Liver (tissue), 9 donors: ENCODE results near the gene CAPN2. TPM values are rescaled to one million over a fixed set of nuclear protein-coding genes. Genes with fewer than 3 reads are reported as not detected.

Source experiments
- DNase-seq: peaks from one replicate; pipeline ENCODE4 v3.0.0-alpha.2; 2017; ENCODE audit warnings: low spot score
- H3K27ac ChIP-seq, 2 donors: one replicate each; pipeline ENCODE4 v1.7.0; 2013; ENCODE audit warnings: inconsistent platforms in 2 of 2, low read length in 2 of 2, control low read depth in 1 of 2, low read depth in 1 of 2, mild to moderate bottlenecking in 1 of 2
- H3K27me3 ChIP-seq, 4 donors: one replicate each; pipeline versions ENCODE4 v1.6.1 to v1.7.0; 2013; ENCODE audit warnings: low read length in 3 of 4, inconsistent platforms in 1 of 4, mild to moderate bottlenecking in 1 of 4, moderate library complexity in 1 of 4; ENCODE audit not compliant: control insufficient read depth in 4 of 4, insufficient read depth in 4 of 4
- H3K36me3 ChIP-seq, 4 donors: one replicate each; pipeline versions ENCODE4 v1.6.1 to v1.7.0; 2013; ENCODE audit warnings: low read length in 3 of 4, mild to moderate bottlenecking in 3 of 4, low read depth in 1 of 4, moderate library complexity in 1 of 4; ENCODE audit not compliant: control insufficient read depth in 4 of 4, insufficient read depth in 3 of 4
- H3K4me1 ChIP-seq, 4 donors: one replicate each; pipeline versions ENCODE4 v1.6.1 to v1.7.0; 2013; ENCODE audit warnings: low read length in 3 of 4, mild to moderate bottlenecking in 3 of 4, moderate library complexity in 1 of 4; ENCODE audit not compliant: control insufficient read depth in 4 of 4, insufficient read depth in 4 of 4
- H3K4me3 ChIP-seq, 3 donors: one replicate each; pipeline versions ENCODE4 v1.6.1 to v1.7.0; 2013; ENCODE audit warnings: low read length in 3 of 3, control low read depth in 1 of 3, low read depth in 1 of 3, mild to moderate bottlenecking in 1 of 3
- H3K9ac ChIP-seq, 2 donors: one replicate each; pipeline ENCODE4 v1.7.0; 2013; ENCODE audit warnings: low read length in 2 of 2, mild to moderate bottlenecking in 2 of 2, moderate library complexity in 2 of 2, control low read depth in 1 of 2, low read depth in 1 of 2
- H3K9me3 ChIP-seq, 4 donors: one replicate each; pipeline versions ENCODE4 v1.6.1 to v1.7.0; 2013; ENCODE audit warnings: low read length in 3 of 4; ENCODE audit not compliant: control insufficient read depth in 4 of 4
- CTCF ChIP-seq: fragments of 150-350 bp; IDR thresholded peaks from 2 replicates; pipeline ENCODE4 v1.5.1; 2017; ENCODE audit warnings: improper control_type of control experiment, low read depth, low read length; ENCODE audit not compliant: missing input control
- EGR1 ChIP-seq, 2 donors: IDR thresholded peaks; 2 replicates each; pipeline ENCODE4 v1.6.1; 2016 to 2018; ENCODE audit warnings: antibody characterized with exemption in 2 of 2, low read depth in 2 of 2
- FOXA1 ChIP-seq: IDR thresholded peaks from 2 replicates; pipeline ENCODE4 v1.6.1; 2016; ENCODE audit warnings: antibody characterized with exemption
- FOXA2 ChIP-seq: IDR thresholded peaks from 2 replicates; pipeline ENCODE4 v1.6.1; 2016; ENCODE audit warnings: antibody characterized with exemption
- GABPA ChIP-seq, 2 donors: IDR thresholded peaks in 1 of 2; conservative IDR thresholded peaks in 1 of 2; 2 replicates each; pipeline ENCODE4 v1.6.1; 2016; ENCODE audit warnings: antibody characterized with exemption in 2 of 2, mild to moderate bottlenecking in 1 of 2, moderate library complexity in 1 of 2
- HNF4A ChIP-seq, 2 donors: conservative IDR thresholded peaks; 2 replicates each; pipeline ENCODE4 v1.6.1; 2016; ENCODE audit warnings: antibody characterized with exemption in 2 of 2, mild to moderate bottlenecking in 2 of 2
- HNF4G ChIP-seq: IDR thresholded peaks from 2 replicates; pipeline ENCODE4 v1.6.1; 2016; ENCODE audit warnings: antibody characterized with exemption
- JUND ChIP-seq, 2 donors: IDR thresholded peaks; 2 replicates each; pipeline ENCODE4 v1.6.1; 2016; ENCODE audit warnings: antibody characterized with exemption in 2 of 2
- NR2F2 ChIP-seq: IDR thresholded peaks from 2 replicates; pipeline ENCODE4 v1.6.1; 2016; ENCODE audit warnings: antibody characterized with exemption
- RAD21 ChIP-seq, 2 donors: IDR thresholded peaks; 2 replicates each; pipeline ENCODE4 v1.6.1; 2016; ENCODE audit warnings: antibody characterized with exemption in 2 of 2, mild to moderate bottlenecking in 2 of 2
- RXRA ChIP-seq, 2 donors: IDR thresholded peaks; 2 replicates each; pipeline ENCODE4 v1.6.1; 2017 to 2018; ENCODE audit warnings: antibody characterized with exemption in 2 of 2, mild to moderate bottlenecking in 1 of 2
- SP1 ChIP-seq: IDR thresholded peaks from 2 replicates; pipeline ENCODE4 v1.6.1; 2018; ENCODE audit warnings: antibody characterized with exemption, mild to moderate bottlenecking
- TAF1 ChIP-seq: conservative IDR thresholded peaks from 2 replicates; pipeline ENCODE4 v1.6.1; 2016; ENCODE audit warnings: antibody characterized with exemption, mild to moderate bottlenecking
- YY1 ChIP-seq: IDR thresholded peaks from 2 replicates; pipeline ENCODE4 v1.6.1; 2016; ENCODE audit warnings: antibody characterized with exemption, mild to moderate bottlenecking
- ZBTB33 ChIP-seq: IDR thresholded peaks from 2 replicates; pipeline ENCODE4 v1.6.1; 2016; ENCODE audit warnings: antibody characterized with exemption
- WGBS: extraction: QIAGEN DNeasy Blood & Tissue Kit; methylation state at CpG from one replicate; pipeline ENCODE4 v1.1.7; 2013; 5-methylcytosine and 5-hydroxymethylcytosine counted together
- polyA plus RNA-seq, 2 donors: library from polyadenylated mRNA; stranded (reverse) in 1 of 2; unstranded in 1 of 2; fragments of 200-250 nt in 1 of 2; fragments of >200 nt in 1 of 2; fragmentation: Nextera tagmentation in 1 of 2; extraction: Ambion mirVana in 1 of 2; gene quantifications; one replicate each; pipeline versions ENCODE4 v1.2.1 to v1.2.3, GENCODE V29; 2013 to 2015
- total RNA-seq, 2 donors: library from RNA; depleted of rRNA; stranded (reverse); fragments of >200 nt; gene quantifications; one replicate each; pipeline ENCODE4 v1.2.3, GENCODE V29; 2014
- TF ChIP-seq, protein P1 (sequence below): IDR thresholded peaks from 2 replicates; pipeline ENCODE4 v1.6.1; 2016; ENCODE audit warnings: antibody characterized with exemption
- TF ChIP-seq, protein P2 (sequence below): IDR thresholded peaks from 2 replicates; pipeline ENCODE4 v1.6.1; 2016; ENCODE audit warnings: antibody characterized with exemption, mild to moderate bottlenecking
- TF ChIP-seq, protein P3 (sequence below): IDR thresholded peaks from 2 replicates; pipeline ENCODE4 v1.6.1; 2016; ENCODE audit warnings: antibody characterized with exemption
- donor health status: healthy.
- donor health status: healthy.
- donor health status: healthy.
- donor health status: healthy.
- donor health status: healthy.

The CAPN2 gene
- total and polyA plus RNA-seq, 4 donors = 11.2 to 20.7 (median 15.5) TPM

- Histone ChIP-seq H3K4me3 (no peak overlapping the region), H3K9me3 (no peaks in the 10 kb centered on the region), H3K9ac (no peak overlapping the region), H3K36me3 (peaks cover 0 to 2% (median 0%) of the 10 kb centered on the region in 4 donors), H3K27me3 (no peaks in the 10 kb centered on the region), H3K27ac (no peak overlapping the region), H3K4me1 (peaks cover 0 to 12% (median 7%) of the 10 kb centered on the region in 4 donors)
- DNase-seq = no peak
- 85% methylated on average over 4 of the region's 4 CpGs for WGBS
- TF ChIP-seq CTCF = no peak
- TF ChIP-seq, protein P1, sequence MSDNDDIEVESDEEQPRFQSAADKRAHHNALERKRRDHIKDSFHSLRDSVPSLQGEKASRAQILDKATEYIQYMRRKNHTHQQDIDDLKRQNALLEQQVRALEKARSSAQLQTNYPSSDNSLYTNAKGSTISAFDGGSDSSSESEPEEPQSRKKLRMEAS = no peak
- no peak for TF ChIP-seq JUND (IDR thresholded peaks at IDR 0.05)
- no peak for TF ChIP-seq TAF1
- no peak for TF ChIP-seq EGR1 (IDR thresholded peaks at IDR 0.05; ENCODE audit: low read depth in 2 of 2)
- no peak for TF ChIP-seq RAD21 (IDR thresholded peaks at IDR 0.05)
- no peak for TF ChIP-seq HNF4A (conservative IDR thresholded peaks at IDR 0.05)
- no peak for TF ChIP-seq RXRA (IDR thresholded peaks at IDR 0.05)
- TF ChIP-seq NR2F2 = no peak
- TF ChIP-seq YY1 = no peak
- no peak for TF ChIP-seq HNF4G
- TF ChIP-seq GABPA (IDR thresholded peaks at IDR 0.05 in 1 of 2, conservative IDR thresholded peaks at IDR 0.05 in 1 of 2) = no peak
- TF ChIP-seq FOXA1 = no peak
- TF ChIP-seq, protein P2, sequence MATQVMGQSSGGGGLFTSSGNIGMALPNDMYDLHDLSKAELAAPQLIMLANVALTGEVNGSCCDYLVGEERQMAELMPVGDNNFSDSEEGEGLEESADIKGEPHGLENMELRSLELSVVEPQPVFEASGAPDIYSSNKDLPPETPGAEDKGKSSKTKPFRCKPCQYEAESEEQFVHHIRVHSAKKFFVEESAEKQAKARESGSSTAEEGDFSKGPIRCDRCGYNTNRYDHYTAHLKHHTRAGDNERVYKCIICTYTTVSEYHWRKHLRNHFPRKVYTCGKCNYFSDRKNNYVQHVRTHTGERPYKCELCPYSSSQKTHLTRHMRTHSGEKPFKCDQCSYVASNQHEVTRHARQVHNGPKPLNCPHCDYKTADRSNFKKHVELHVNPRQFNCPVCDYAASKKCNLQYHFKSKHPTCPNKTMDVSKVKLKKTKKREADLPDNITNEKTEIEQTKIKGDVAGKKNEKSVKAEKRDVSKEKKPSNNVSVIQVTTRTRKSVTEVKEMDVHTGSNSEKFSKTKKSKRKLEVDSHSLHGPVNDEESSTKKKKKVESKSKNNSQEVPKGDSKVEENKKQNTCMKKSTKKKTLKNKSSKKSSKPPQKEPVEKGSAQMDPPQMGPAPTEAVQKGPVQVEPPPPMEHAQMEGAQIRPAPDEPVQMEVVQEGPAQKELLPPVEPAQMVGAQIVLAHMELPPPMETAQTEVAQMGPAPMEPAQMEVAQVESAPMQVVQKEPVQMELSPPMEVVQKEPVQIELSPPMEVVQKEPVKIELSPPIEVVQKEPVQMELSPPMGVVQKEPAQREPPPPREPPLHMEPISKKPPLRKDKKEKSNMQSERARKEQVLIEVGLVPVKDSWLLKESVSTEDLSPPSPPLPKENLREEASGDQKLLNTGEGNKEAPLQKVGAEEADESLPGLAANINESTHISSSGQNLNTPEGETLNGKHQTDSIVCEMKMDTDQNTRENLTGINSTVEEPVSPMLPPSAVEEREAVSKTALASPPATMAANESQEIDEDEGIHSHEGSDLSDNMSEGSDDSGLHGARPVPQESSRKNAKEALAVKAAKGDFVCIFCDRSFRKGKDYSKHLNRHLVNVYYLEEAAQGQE = no peak
- no peak for TF ChIP-seq FOXA2
- TF ChIP-seq ZBTB33 = no peak
- no peak for TF ChIP-seq SP1
- TF ChIP-seq, protein P3, sequence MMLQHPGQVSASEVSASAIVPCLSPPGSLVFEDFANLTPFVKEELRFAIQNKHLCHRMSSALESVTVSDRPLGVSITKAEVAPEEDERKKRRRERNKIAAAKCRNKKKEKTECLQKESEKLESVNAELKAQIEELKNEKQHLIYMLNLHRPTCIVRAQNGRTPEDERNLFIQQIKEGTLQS = no peak
Observed at GRCh38 chr1:223745731-223746130, 33.4 kb downstream of the CAPN2 start.
